Mucosa of rectum (tissue), 2 donors: ENCODE results near the gene AKR7A2.
"Not testable (repeated sequence)": the region's sequence is repeated elsewhere in the genome, so short reads cannot be mapped to it uniquely, and the experiment has no call there.

ENCODE experiments used
- H3K27ac ChIP-seq, 2 donors: one replicate each; pipeline ENCODE4 v1.7.0; 2013; ENCODE audit warnings: inconsistent platforms in 2 of 2, low read depth in 2 of 2, low read length in 2 of 2
- H3K27me3 ChIP-seq, 2 donors: one replicate each; pipeline ENCODE4 v1.7.0; 2013; ENCODE audit warnings: low read length in 2 of 2; ENCODE audit not compliant: control insufficient read depth in 2 of 2, insufficient read depth in 2 of 2
- H3K36me3 ChIP-seq, 2 donors: one replicate each; pipeline ENCODE4 v1.7.0; 2013; ENCODE audit warnings: low read length in 2 of 2; ENCODE audit not compliant: control insufficient read depth in 2 of 2, insufficient read depth in 2 of 2
- H3K4me1 ChIP-seq, 2 donors: one replicate each; pipeline ENCODE4 v1.7.0; 2013; ENCODE audit warnings: low read length in 2 of 2, mild to moderate bottlenecking in 1 of 2; ENCODE audit not compliant: control insufficient read depth in 2 of 2, insufficient read depth in 2 of 2
- H3K4me3 ChIP-seq, 2 donors: one replicate each; pipeline ENCODE4 v1.7.0; 2013; ENCODE audit warnings: low read length in 2 of 2
- H3K9ac ChIP-seq, 2 donors: one replicate each; pipeline ENCODE4 v1.7.0; 2013; ENCODE audit warnings: low read length in 2 of 2, low read depth in 1 of 2, mild to moderate bottlenecking in 1 of 2
- H3K9me3 ChIP-seq, 2 donors: one replicate each; pipeline ENCODE4 v1.7.0; 2013; ENCODE audit warnings: low read length in 2 of 2; ENCODE audit not compliant: control insufficient read depth in 2 of 2
- donor health status: healthy.
- donor health status: Normal muscosa, but diverticular disease.

Gene AKR7A2

GRCh38 chr1:19287436-19288185 is 24.3 kb downstream of the AKR7A2 start:
- peak overlapping the region; percentile 76 to 84 for H3K27ac ChIP-seq
- H3K27me3 ChIP-seq = no peaks in the 10 kb centered on the region
- H3K4me3 ChIP-seq = peak overlapping the region; percentile 72 to 79
- H3K9ac ChIP-seq = peak overlapping the region; percentile 24 to 84
- no peaks in the 10 kb centered on the region for H3K9me3 ChIP-seq
- H3K4me1 ChIP-seq = peaks cover 8 to 29% of the 10 kb centered on the region in 2 donors
- H3K36me3 ChIP-seq = peaks cover 6 to 7% of the 10 kb centered on the region in 2 donors

DNA sequence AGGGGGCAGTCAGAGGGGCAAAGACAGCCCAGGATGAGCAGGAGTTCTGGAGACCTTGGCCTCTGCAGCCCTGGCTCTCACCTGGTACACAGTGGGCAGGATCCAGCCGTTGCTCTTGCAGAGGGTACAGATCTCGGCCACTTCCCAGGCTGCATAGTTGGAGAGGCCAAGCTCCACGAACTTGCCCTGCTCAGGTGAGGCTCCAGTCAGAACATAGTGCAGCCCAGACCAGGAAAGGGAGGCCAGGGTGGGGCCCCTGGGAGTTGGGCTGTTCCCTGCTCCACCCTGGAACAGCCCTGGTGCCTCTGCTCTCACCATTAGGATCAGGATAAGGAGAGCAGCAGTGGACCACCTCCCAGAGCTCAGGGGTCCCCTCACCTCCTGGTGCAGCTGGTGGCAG is 26.1 kb downstream of the AKR7A2 start:
- Histone ChIP-seq H3K36me3 (peaks cover 14% of the 10 kb centered on the region in 2 donors), H3K4me1 (peaks cover 8 to 29% of the 10 kb centered on the region in 2 donors), H3K4me3 (peak overlapping the region in 1 of 2 donors; percentile 16), H3K9ac (peak overlapping the region in 1 of 2 donors; percentile 17), H3K27ac (peak overlapping the region; percentile 43 to 68)
- H3K27me3 ChIP-seq, H3K9me3 ChIP-seq: not testable (repeated sequence)

DNA sequence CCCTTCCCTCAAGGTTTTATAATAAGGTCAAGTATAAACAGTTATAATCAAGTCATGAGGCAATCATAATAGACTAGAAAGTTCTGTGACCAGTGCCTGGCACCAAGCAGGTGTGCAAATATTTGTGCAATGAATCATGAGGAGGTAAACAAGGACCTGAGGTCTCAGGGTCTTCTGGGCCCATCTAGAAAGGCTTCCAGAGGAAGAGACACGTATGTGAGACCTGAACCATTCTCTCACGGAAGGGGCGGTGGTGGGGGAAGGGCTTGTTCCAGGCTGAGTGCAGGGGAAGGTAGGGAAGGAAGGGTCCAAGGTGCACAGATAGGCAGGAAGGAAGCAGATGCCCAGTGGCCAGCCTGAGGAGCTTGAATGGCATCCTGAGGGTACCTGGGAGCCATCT is 26.6 kb downstream of the AKR7A2 start:
- H3K9ac ChIP-seq, H3K4me3 ChIP-seq, H3K27me3 ChIP-seq, H3K9me3 ChIP-seq: not testable (repeated sequence)
- peaks cover 8 to 29% of the 10 kb centered on the region in 2 donors for H3K4me1 ChIP-seq
- H3K36me3 ChIP-seq = peaks cover 14% of the 10 kb centered on the region in 2 donors
- H3K27ac ChIP-seq = peak overlapping the region in 1 of 2 donors; percentile 68

- no peak overlapping the region for H3K9ac ChIP-seq
- no peaks in the 10 kb centered on the region for H3K9me3 ChIP-seq
- H3K27me3 ChIP-seq = no peaks in the 10 kb centered on the region
- H3K36me3 ChIP-seq = peaks cover 14 to 17% of the 10 kb centered on the region in 2 donors
- H3K4me1 ChIP-seq = peaks cover 8 to 28% of the 10 kb centered on the region in 2 donors
- no peak overlapping the region for H3K27ac ChIP-seq
- no peak overlapping the region for H3K4me3 ChIP-seq
These were observed 27.1 kb downstream of the AKR7A2 start for GRCh38 chr1:19284881-19285280.

DNA sequence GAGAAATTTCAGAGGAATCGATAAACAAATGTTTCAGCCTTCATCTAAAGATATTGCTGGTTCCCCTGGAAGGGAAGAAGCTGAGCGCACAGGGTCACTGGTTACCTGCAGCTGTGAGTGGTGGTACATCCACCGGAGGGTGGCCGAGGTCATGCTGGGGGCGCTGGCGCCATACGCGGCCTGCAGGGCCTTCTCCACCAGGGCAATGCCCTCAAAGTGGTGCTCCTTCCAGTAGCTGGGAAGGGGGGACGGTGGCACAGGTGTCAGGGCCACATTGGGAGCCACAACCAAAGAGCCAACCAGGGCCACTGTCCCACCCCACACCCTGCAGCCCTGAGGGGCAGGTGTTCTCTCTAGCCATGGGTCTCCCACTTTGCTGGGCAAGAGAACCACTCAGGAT is 28.1 kb downstream of the AKR7A2 start:
- no peak overlapping the region for H3K4me3 ChIP-seq
- no peak overlapping the region for H3K27ac ChIP-seq
- no peaks in the 10 kb centered on the region for H3K9me3 ChIP-seq
- H3K36me3 ChIP-seq = peaks cover 14 to 18% of the 10 kb centered on the region in 2 donors
- no peaks in the 10 kb centered on the region for H3K27me3 ChIP-seq
- no peak overlapping the region for H3K9ac ChIP-seq
- H3K4me1 ChIP-seq = peaks cover 5 to 18% of the 10 kb centered on the region in 2 donors

DNA sequence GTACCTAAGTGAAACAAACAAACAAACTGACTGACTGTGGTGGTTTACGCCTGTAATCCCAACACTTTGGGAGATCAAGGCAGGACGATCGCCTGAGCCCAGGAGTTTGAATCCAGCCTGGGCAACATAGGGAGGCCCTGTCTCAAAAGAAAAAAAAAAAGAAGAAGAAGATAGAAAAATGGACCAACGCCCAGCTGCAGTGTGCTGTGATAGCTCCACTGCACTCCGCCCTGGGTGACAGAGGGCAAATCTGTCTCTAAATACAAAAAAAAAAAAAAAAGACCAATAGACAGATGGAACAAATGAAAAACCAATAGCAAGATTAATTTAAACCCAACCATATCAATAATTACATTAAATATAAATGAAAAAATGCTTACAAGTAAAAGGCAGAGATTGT is 37.3 kb downstream of the AKR7A2 start:
- Histone ChIP-seq H3K27ac (no peak overlapping the region), H3K4me1 (peaks cover 0 to 18% of the 10 kb centered on the region in 2 donors), H3K27me3 (no peaks in the 10 kb centered on the region), H3K36me3 (peaks cover 0 to 1% of the 10 kb centered on the region in 2 donors), H3K9me3 (no peaks in the 10 kb centered on the region), H3K4me3 (no peak overlapping the region), H3K9ac (no peak overlapping the region)

DNA sequence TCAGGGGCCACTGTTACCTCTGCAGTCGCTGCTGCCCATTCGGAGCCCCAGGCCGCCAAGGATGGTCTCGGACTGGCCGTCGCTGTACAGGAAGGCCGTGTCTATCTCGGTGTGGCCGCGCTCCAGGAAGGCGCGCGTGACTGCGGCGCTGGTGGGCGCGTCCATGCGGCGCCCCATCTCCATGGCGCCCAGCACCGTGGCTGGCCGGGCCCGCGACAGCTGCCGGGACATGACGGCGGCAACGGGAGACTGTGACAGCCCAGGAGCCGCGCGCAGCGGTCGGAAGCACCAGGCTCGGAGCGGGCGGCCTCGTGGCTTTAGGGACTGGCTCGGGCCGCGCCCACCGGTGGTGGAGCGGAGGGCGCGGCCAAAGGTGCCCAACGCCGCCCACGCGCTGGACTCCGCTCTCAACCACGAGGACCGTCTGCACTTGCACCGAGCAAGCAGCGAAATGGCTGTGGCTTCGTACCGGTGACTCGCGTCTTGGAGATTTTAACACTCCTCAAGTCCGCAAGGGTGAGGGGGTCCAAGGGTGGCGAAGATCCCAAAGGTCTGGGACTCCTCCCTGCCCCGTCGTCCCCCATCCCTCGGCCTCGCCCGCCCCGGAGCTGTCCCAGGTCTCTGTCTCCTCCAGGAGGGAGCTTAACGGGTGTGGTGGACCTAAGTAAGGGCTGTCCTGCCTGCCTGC is 38.0 kb downstream of the AKR7A2 start:
- Histone ChIP-seq H3K9ac (peak overlapping the region in 1 of 2 donors; percentile 51), H3K27ac (peak overlapping the region; percentile 43 to 45), H3K4me1 (peaks cover 0 to 18% of the 10 kb centered on the region in 2 donors)
- not testable (repeated sequence) for H3K4me3 ChIP-seq, H3K9me3 ChIP-seq, H3K36me3 ChIP-seq, H3K27me3 ChIP-seq

- peaks cover 0 to 18% of the 10 kb centered on the region in 2 donors for H3K4me1 ChIP-seq
- no peak overlapping the region for H3K4me3 ChIP-seq
- H3K9ac ChIP-seq = peak overlapping the region in 1 of 2 donors; percentile 51
- H3K9me3 ChIP-seq = no peaks in the 10 kb centered on the region
- peaks cover 8% of the 10 kb centered on the region in 2 donors for H3K36me3 ChIP-seq
- H3K27me3 ChIP-seq = no peaks in the 10 kb centered on the region
- peak overlapping the region; percentile 43 to 45 for H3K27ac ChIP-seq
These were observed 38.7 kb downstream of the AKR7A2 start for GRCh38 chr1:19273106-19273843.

DNA sequence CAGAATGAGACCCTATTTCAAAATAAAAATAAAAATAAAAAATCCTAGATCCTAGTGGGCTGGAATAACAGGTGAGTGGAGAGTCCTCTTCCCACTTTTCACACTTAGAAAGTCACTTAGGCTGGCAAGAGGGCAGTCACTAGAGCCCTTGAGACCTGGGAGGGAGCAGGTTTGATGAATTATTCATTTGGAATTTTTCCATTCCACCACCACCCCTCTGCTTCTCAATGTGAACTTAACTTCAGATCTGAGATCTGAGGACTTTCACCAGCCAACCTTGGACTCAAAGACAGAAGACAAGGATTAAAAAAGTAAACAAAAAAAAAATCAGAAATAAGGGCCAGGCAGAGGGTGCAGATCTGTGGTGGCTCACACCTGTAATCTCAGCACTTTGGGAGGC is 39.9 kb downstream of the AKR7A2 start:
- Histone ChIP-seq H3K4me1 (peaks cover 0 to 18% of the 10 kb centered on the region in 2 donors), H3K9ac (no peak overlapping the region), H3K27me3 (no peaks in the 10 kb centered on the region), H3K27ac (no peak overlapping the region), H3K9me3 (no peaks in the 10 kb centered on the region), H3K36me3 (peaks cover 8 to 13% of the 10 kb centered on the region in 2 donors), H3K4me3 (no peak overlapping the region)

GRCh38 chr1:19270343-19270730 is 41.6 kb downstream of the AKR7A2 start:
- H3K27ac ChIP-seq = peak overlapping the region; percentile 41 to 43
- H3K4me3 ChIP-seq, H3K27me3 ChIP-seq, H3K9ac ChIP-seq, H3K9me3 ChIP-seq: not testable (repeated sequence)
- peaks cover 0 to 18% of the 10 kb centered on the region in 2 donors for H3K4me1 ChIP-seq
- peaks cover 13% of the 10 kb centered on the region in 2 donors for H3K36me3 ChIP-seq
